CD4-positive, CD25-positive, alpha-beta regulatory T cell (primary cell): ENCODE results near the gene UBE2K. TPM values are rescaled to one million over a fixed set of nuclear protein-coding genes. Genes with fewer than 3 reads are reported as not detected.
"Not testable (repeated sequence)": the region's sequence is repeated elsewhere in the genome, so short reads cannot be mapped to it uniquely, and the experiment has no call there.

ENCODE experiments used
- ATAC-seq, 2 donors: fragments of 150-1000 bp; cut with Tn5 transposase; one replicate each; pipeline ENCODE4 v1.10.0; 2021; ENCODE audit warnings: low read depth in 2 of 2, moderate number of reproducible peaks in 2 of 2, moderate library complexity in 1 of 2
- DNase-seq, 3 donors: peaks; one replicate each; pipeline versions ENCODE4 v3.0.0 to v3.0.0-alpha.2; 2012 to 2022; ENCODE audit warnings: mixed read lengths in 1 of 3
- H3K27ac ChIP-seq: one replicate; pipeline ENCODE4 v1.7.0; 2013; ENCODE audit warnings: mild to moderate bottlenecking, low read length; ENCODE audit not compliant: insufficient read depth, poor library complexity, severe bottlenecking
- H3K27me3 ChIP-seq: one replicate; pipeline ENCODE4 v1.7.0; 2013; ENCODE audit warnings: low read length; ENCODE audit not compliant: control insufficient read depth, insufficient read depth
- H3K36me3 ChIP-seq: one replicate; pipeline ENCODE4 v1.7.0; 2013; ENCODE audit warnings: mild to moderate bottlenecking, low read length, moderate library complexity; ENCODE audit not compliant: control insufficient read depth, insufficient read depth
- H3K4me1 ChIP-seq: 2 replicates; pipeline ENCODE4 v1.7.0; 2013; ENCODE audit warnings: mild to moderate bottlenecking, low read length; ENCODE audit not compliant: insufficient read depth, control insufficient read depth, poor library complexity, severe bottlenecking
- H3K4me3 ChIP-seq: one replicate; pipeline ENCODE4 v1.7.0; 2013; ENCODE audit warnings: low read depth, mild to moderate bottlenecking, low read length, moderate library complexity
- H3K9me3 ChIP-seq, 2 experiments: 1 replicate in 1 of 2; 2 replicates in 1 of 2; pipeline ENCODE4 v1.7.0; 2013; ENCODE audit warnings: low read length in 2 of 2, mild to moderate bottlenecking in 1 of 2, moderate library complexity in 1 of 2; ENCODE audit not compliant: control insufficient read depth in 2 of 2
- H3K27ac Mint-ChIP-seq, 3 donors: one replicate each; pipeline ENCODE4 v1.8.0; 2020 to 2022; ENCODE audit warnings: mild to moderate bottlenecking in 3 of 3, mixed read lengths in 3 of 3, moderate library complexity in 2 of 3
- H3K27me3 Mint-ChIP-seq: one replicate; pipeline ENCODE4 v1.8.0; 2022; ENCODE audit warnings: mild to moderate bottlenecking, mixed read lengths
- H3K36me3 Mint-ChIP-seq: one replicate; pipeline ENCODE4 v1.8.0; 2020; ENCODE audit warnings: mixed read lengths
- H3K4me1 Mint-ChIP-seq, 4 donors: one replicate each; pipeline ENCODE4 v1.8.0; 2020 to 2022; ENCODE audit warnings: mixed read lengths in 4 of 4, mild to moderate bottlenecking in 1 of 4
- H3K4me3 Mint-ChIP-seq, 4 donors: one replicate each; pipeline ENCODE4 v1.8.0; 2020 to 2022; ENCODE audit warnings: mild to moderate bottlenecking in 4 of 4, mixed read lengths in 4 of 4, moderate library complexity in 3 of 4
- H3K9me3 Mint-ChIP-seq, 7 donors: one replicate each; pipeline ENCODE4 v1.8.0; 2020 to 2022; ENCODE audit warnings: mixed read lengths in 7 of 7, mild to moderate bottlenecking in 3 of 7, moderate library complexity in 2 of 7
- polyA plus RNA-seq, 4 donors: library from polyadenylated mRNA; unstranded; fragments of 300-500 nt; fragmentation: Illumina TruSeq; gene quantifications; one replicate each; pipeline ENCODE4 v1.2.3, GENCODE V29; 2021
- total RNA-seq: library from RNA; stranded (reverse); gene quantifications from one replicate; pipeline ENCODE4 v1.2.3, GENCODE V29; 2022

Gene UBE2K
- total and polyA plus RNA-seq, 5 donors from 2014 or later, result 56.0 to 96.6 (median 73.4) TPM

DNA sequence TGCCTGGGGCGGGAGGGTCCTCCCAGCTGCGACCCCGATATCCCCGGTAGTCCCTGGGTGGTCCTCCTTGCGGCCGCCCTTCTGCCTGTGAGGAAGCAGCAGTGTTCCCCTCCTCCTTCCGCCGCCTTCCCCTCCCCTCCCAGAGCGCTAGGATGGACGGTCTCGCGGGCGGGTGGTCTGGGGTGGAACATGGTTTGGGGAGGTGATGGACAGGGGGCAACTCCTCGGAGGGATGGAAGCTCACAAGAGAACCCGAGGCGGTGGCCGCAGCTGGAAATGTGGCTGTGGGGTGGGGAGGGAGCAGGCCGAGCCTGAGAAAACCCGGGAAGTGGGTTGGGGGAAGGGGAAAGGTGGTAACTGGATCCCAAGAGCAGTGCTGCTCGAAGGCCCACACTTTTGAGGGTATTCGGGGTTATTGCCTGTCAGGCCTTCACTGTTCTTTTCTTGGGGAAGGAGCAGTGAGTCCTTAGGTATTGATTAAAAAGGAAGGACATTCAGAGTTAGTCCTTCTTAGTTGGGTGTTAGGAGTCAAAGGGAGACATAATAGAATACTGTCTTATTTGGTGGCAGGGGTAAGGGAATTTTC, 581 bp downstream of the UBE2K start:
- no peaks in the 10 kb centered on the region for H3K27me3 ChIP-seq
- peak overlapping the region; percentile 96 to 100 (median 98) for H3K4me3 Mint-ChIP-seq
- H3K4me1 ChIP-seq, result peaks cover 40% of the 10 kb centered on the region
- peak overlapping the region; percentile 97 for H3K4me3 ChIP-seq
- H3K9me3 ChIP-seq, result no peaks in the 10 kb centered on the region
- ATAC-seq (peak; percentile 2 to 6), DNase-seq (no peak)
- peak overlapping the region; percentile 98 to 100 (median 99) for H3K27ac Mint-ChIP-seq
- H3K4me1 Mint-ChIP-seq, result peaks cover 25 to 65% (median 43%) of the 10 kb centered on the region in 4 donors
- H3K36me3 ChIP-seq, result peaks cover 8% of the 10 kb centered on the region
- H3K36me3 Mint-ChIP-seq, result no peaks in the 10 kb centered on the region
- H3K27me3 Mint-ChIP-seq, result peaks cover 7% of the 10 kb centered on the region
- peak overlapping the region; percentile 91 for H3K27ac ChIP-seq
- no peaks in the 10 kb centered on the region for H3K9me3 Mint-ChIP-seq

DNA sequence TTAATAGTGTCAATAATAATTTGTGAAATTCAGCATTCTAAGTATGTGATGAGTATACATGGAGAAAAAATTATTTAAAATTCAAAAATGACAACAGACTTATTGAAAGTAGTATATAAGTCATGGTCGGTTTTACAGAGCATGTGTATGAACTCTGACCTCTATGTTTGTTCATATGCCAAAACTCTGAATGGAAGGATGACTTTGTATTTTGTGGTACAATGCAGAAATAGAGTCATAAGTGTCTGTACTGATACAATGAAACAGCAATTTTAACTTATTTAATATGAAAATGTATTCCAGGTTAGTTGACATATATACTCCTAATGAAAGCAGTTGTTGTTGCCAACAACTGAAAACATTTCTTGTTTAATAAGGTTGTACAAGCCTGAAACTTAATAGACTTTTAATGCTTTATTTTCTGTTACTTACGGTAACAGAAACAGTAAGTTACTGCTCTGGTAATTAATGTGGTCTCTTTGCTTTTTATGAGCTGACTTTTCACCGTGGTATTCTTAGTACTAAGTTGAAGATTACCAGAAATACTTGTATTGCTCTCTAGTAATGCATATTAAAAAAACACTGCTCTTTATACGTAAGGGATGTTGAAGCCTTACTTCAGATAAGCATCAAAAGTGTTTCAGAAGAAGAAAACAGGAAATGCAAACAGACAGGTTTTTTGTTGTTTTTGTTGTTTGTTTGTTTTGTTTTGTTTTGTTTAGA, 1.9 kb downstream of the UBE2K start:
- Histone ChIP-seq H3K36me3 (peaks cover 11% of the 10 kb centered on the region), H3K4me3 (peak overlapping the region; percentile 97), H3K4me1 (peaks cover 40% of the 10 kb centered on the region), H3K27me3 (no peaks in the 10 kb centered on the region), H3K27ac (peak overlapping the region; percentile 91), H3K9me3 (no peaks in the 10 kb centered on the region)
- ATAC-seq (peak; percentile 43 to 49), DNase-seq (peak in 2 of 3 donors; percentile 29 to 81)
- Mint-ChIP-seq H3K36me3 (no peaks in the 10 kb centered on the region), H3K4me3 (peak overlapping the region; percentile 96 to 100 (median 98)), H3K4me1 (peaks cover 28 to 67% (median 43%) of the 10 kb centered on the region in 4 donors), H3K27me3 (peaks cover 7% of the 10 kb centered on the region), H3K9me3 (no peaks in the 10 kb centered on the region), H3K27ac (peak overlapping the region; percentile 27 to 99 (median 98))

DNA sequence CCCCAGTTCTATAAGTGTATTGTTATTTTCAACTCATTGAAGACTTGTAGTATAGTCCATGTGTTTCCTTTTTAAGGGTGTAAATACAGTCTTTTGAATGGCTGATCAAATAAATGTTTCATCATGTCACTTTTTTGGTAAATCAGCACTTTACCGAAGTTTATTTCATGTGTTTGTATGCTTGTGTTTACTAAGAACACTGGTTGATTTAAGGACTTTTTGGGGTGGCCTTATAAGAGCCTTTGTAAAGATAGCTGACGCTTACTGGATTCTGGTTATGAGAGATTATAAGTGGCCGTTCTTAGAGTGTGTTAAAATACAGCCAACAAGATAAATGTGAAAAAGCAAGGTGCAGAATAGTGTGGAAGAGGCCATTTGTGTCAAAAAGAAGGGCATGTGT, 2.6 kb downstream of the UBE2K start:
- Mint-ChIP-seq H3K36me3 (peaks cover 4% of the 10 kb centered on the region), H3K9me3 (no peaks in the 10 kb centered on the region), H3K4me3 (peak overlapping the region; percentile 96 to 100 (median 98)), H3K27me3 (peaks cover 4% of the 10 kb centered on the region), H3K27ac (peak overlapping the region; percentile 29 to 98 (median 56)), H3K4me1 (peaks cover 28 to 69% (median 45%) of the 10 kb centered on the region in 4 donors)
- no peaks in the 10 kb centered on the region for H3K27me3 ChIP-seq
- DNase-seq, result no peak
- H3K4me1 ChIP-seq, result peaks cover 40% of the 10 kb centered on the region
- no peak for ATAC-seq
- H3K9me3 ChIP-seq, result no peaks in the 10 kb centered on the region
- H3K4me3 ChIP-seq, result peak overlapping the region; percentile 97
- peaks cover 11% of the 10 kb centered on the region for H3K36me3 ChIP-seq
- H3K27ac ChIP-seq, result peak overlapping the region; percentile 91

DNA sequence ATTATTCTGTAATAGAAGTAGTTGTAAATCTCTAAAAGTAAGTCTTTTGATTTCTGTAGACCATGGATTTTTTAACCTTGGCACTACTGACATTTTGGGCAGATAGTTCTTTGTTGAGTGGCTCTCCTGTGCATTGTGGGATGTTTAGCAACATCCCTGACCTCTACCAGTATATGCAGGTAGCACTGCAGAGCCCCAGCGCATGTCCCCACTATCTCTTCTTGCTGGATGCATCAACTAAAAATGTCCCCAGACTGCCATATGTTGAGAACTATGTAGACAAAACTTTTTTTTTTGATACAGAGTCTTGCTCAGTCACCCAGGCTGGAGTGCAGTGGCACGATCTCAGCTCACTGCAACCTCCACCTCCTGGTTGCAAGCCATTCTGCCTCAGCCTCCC, 4.8 kb downstream of the UBE2K start:
- peaks cover 39% of the 10 kb centered on the region for H3K4me1 ChIP-seq
- no peaks in the 10 kb centered on the region for H3K27me3 Mint-ChIP-seq
- H3K9me3 Mint-ChIP-seq, result no peaks in the 10 kb centered on the region
- H3K27me3 ChIP-seq, result no peaks in the 10 kb centered on the region
- H3K36me3 Mint-ChIP-seq, result peaks cover 9% of the 10 kb centered on the region
- no peak for DNase-seq
- H3K27ac ChIP-seq, result no peak overlapping the region
- ATAC-seq, result no peak
- no peak overlapping the region for H3K4me3 ChIP-seq
- peaks cover 14% of the 10 kb centered on the region for H3K36me3 ChIP-seq
- no peaks in the 10 kb centered on the region for H3K9me3 ChIP-seq
- peaks cover 27 to 72% (median 46%) of the 10 kb centered on the region in 4 donors for H3K4me1 Mint-ChIP-seq
- H3K27ac Mint-ChIP-seq, result peak overlapping the region in 1 of 3 donors; percentile 60
- H3K4me3 Mint-ChIP-seq, result peak overlapping the region in 1 of 4 donors; percentile 35

DNA sequence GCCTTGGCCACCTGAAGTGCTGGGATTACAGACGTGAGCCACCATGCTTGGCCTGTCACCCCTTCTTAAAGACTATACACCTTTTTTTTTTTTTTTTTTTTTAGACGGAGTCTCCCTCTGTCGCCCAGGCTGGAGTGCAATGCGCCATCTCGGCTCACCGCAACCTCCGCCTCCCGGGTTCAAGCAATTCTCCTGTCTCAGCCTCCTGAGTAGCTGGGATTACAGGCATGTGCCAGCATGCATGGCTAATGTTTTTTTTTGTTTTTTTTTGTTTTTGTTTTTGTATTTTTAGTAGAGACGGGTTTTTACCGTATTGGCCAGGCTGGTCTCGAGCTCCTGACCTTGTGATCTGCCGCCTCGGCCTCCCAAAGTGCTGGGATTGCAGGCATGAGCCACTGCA, 6.9 kb downstream of the UBE2K start:
- not testable (repeated sequence) for H3K27ac ChIP-seq, DNase-seq, H3K27me3 ChIP-seq, H3K36me3 Mint-ChIP-seq, H3K9me3 ChIP-seq, H3K4me3 Mint-ChIP-seq, H3K9me3 Mint-ChIP-seq, H3K27me3 Mint-ChIP-seq, H3K4me3 ChIP-seq, ATAC-seq
- peaks cover 36 to 76% (median 54%) of the 10 kb centered on the region in 4 donors for H3K4me1 Mint-ChIP-seq
- peak overlapping the region in 1 of 3 donors; percentile 26 for H3K27ac Mint-ChIP-seq
- H3K4me1 ChIP-seq, result peaks cover 28% of the 10 kb centered on the region
- H3K36me3 ChIP-seq, result peaks cover 14% of the 10 kb centered on the region

DNA sequence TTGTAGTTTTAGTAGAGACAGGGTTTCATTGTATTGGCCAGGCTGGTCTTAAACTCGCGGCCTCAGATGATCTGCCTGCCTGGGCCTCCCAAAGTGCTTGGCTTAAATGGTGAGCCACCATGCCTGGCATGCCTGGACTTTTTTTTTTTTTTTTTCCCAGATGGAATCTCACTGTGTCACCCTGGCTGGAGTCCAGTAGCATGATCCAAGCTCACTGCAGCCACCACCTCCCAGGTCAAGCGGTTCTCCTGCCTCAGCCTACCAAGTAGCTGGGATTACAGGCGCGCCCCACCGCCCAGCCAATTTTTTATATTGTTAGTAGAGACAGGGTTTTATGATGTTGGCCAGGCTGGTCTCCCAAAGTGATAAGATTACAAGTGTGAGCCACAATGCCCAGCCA, 8.4 kb downstream of the UBE2K start:
- no peak for DNase-seq
- no peaks in the 10 kb centered on the region for H3K27me3 ChIP-seq
- peaks cover 14% of the 10 kb centered on the region for H3K36me3 ChIP-seq
- peaks cover 21% of the 10 kb centered on the region for H3K4me1 ChIP-seq
- no peaks in the 10 kb centered on the region for H3K9me3 ChIP-seq
- no peaks in the 10 kb centered on the region for H3K27me3 Mint-ChIP-seq
- no peak overlapping the region for H3K27ac ChIP-seq
- peak overlapping the region in 1 of 4 donors; percentile 20 for H3K4me3 Mint-ChIP-seq
- no peaks in the 10 kb centered on the region for H3K9me3 Mint-ChIP-seq
- peak overlapping the region in 2 of 3 donors; percentile 15 to 69 for H3K27ac Mint-ChIP-seq
- peaks cover 33 to 72% (median 51%) of the 10 kb centered on the region in 4 donors for H3K4me1 Mint-ChIP-seq
- H3K36me3 Mint-ChIP-seq, result peaks cover 9% of the 10 kb centered on the region
- no peak overlapping the region for H3K4me3 ChIP-seq
- ATAC-seq, result no peak

DNA sequence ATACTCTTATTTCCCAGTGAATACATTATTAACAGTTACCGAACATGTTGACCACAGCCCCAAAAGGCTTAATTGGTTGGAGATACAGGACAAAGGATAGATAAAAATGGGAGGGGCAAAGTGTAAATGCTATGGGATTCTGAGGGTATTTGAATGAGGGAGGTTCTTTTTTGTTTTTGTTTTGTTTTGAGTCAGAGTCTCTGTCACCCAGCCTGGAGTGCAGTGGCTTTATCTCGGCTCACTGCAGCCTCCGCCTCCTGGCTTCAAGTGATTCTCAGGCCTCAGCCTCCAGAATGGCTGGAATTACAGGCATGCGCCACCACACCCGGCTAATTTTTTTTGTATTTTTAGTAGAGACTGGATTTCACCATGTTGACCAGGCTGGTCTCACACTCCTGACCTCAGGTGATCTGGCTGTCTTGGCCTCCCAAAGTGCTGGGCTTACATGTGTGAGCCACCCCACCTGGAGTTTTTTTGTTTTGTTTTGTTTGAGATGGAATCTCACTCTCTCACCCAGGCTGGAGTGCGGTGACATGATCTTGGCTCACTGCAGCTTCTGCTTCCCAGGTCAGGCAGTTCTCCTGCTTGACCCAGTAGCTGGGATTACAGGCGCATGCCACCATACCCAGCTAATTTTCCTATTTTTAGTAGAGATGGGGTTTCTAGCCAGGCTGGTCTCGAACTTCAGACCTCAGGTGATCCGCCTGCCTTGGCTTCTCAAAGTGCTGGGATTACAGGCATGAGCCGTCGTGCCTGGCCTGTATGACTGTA, 9.0 kb downstream of the UBE2K start:
- peak in 1 of 3 donors; percentile 20 for DNase-seq
- no peak overlapping the region for H3K4me3 ChIP-seq
- no peaks in the 10 kb centered on the region for H3K27me3 ChIP-seq
- Mint-ChIP-seq H3K9me3 (no peaks in the 10 kb centered on the region), H3K27me3 (no peaks in the 10 kb centered on the region), H3K27ac (peak overlapping the region; percentile 15 to 69 (median 62)), H3K36me3 (peaks cover 9% of the 10 kb centered on the region), H3K4me3 (peak overlapping the region in 2 of 4 donors; percentile 11 to 20), H3K4me1 (peaks cover 33 to 71% (median 48%) of the 10 kb centered on the region in 4 donors)
- no peak overlapping the region for H3K27ac ChIP-seq
- no peak for ATAC-seq
- no peaks in the 10 kb centered on the region for H3K9me3 ChIP-seq
- peaks cover 20% of the 10 kb centered on the region for H3K4me1 ChIP-seq
- peaks cover 13% of the 10 kb centered on the region for H3K36me3 ChIP-seq
